GM23248 (cell line): ENCODE results near the gene MTERF2. TPM values are rescaled to one million over a fixed set of nuclear protein-coding genes. Genes with fewer than 3 reads are reported as not detected.
A peak's percentile ranks its signal among the peaks of the same experiment; 100 is the strongest.
"Not testable (repeated sequence)": the region's sequence is repeated elsewhere in the genome, so short reads cannot be mapped to it uniquely, and the experiment has no call there.

Experiments used
- DNase-seq: peaks from one replicate; pipeline ENCODE4 v3.0.0-alpha.2; 2015
- H2AFZ ChIP-seq: fragments of 200-600 bp; sonication (generic); 2 replicates; pipeline ENCODE4 v1.6.1; 2016; ENCODE audit warnings: antibody characterized with exemption
- H3F3A ChIP-seq: fragments of 200-600 bp; sonication (generic); 2 replicates; pipeline ENCODE4 v1.6.1; 2016; ENCODE audit warnings: mild to moderate bottlenecking, antibody characterized with exemption, mixed run types; ENCODE audit not compliant: insufficient read depth
- H3K27ac ChIP-seq: fragments of 200-600 bp; sonication (generic); 2 replicates; pipeline ENCODE4 v1.5.1; 2016; ENCODE audit warnings: mild to moderate bottlenecking
- H3K27me3 ChIP-seq: fragments of 200-600 bp; sonication (generic); replicated peaks from 2 replicates; pipeline ENCODE4 v1.6.1; 2016; ENCODE audit warnings: mild to moderate bottlenecking; ENCODE audit not compliant: insufficient read depth
- H3K36me3 ChIP-seq: fragments of 200-600 bp; sonication (generic); 2 replicates; pipeline ENCODE4 v1.6.1; 2016; ENCODE audit warnings: low read depth, mild to moderate bottlenecking
- H3K4me1 ChIP-seq: fragments of 200-600 bp; sonication (generic); 2 replicates; pipeline ENCODE4 v1.6.1; 2016; ENCODE audit warnings: mild to moderate bottlenecking; ENCODE audit not compliant: insufficient read depth
- H3K4me2 ChIP-seq: fragments of 200-600 bp; sonication (generic); one replicate; pipeline ENCODE4 v1.6.1; 2016; ENCODE audit warnings: mild to moderate bottlenecking; ENCODE audit not compliant: unreplicated experiment
- H3K4me3 ChIP-seq: fragments of 200-600 bp; sonication (generic); 2 replicates; pipeline ENCODE4 v1.5.1; 2016; ENCODE audit warnings: mild to moderate bottlenecking
- H3K79me2 ChIP-seq: fragments of 200-600 bp; sonication (generic); 2 replicates; pipeline ENCODE4 v1.6.1; 2016; ENCODE audit warnings: mild to moderate bottlenecking; ENCODE audit not compliant: insufficient read depth
- H3K9ac ChIP-seq: fragments of 200-600 bp; sonication (generic); 2 replicates; pipeline ENCODE4 v1.6.1; 2016; ENCODE audit warnings: mild to moderate bottlenecking
- H3K9me2 ChIP-seq: fragments of 200-600 bp; sonication (generic); 2 replicates; pipeline ENCODE4 v1.6.1; 2016; ENCODE audit warnings: mixed run types, mild to moderate bottlenecking, moderate library complexity; ENCODE audit not compliant: insufficient read depth
- H3K9me3 ChIP-seq: fragments of 200-600 bp; sonication (generic); one replicate; pipeline ENCODE4 v1.6.1; 2017; ENCODE audit warnings: low read depth
- H4K20me1 ChIP-seq: fragments of 200-600 bp; sonication (generic); 2 replicates; pipeline ENCODE4 v1.6.0; 2016; ENCODE audit not compliant: insufficient read depth
- EZH2 ChIP-seq: fragments of 200-600 bp; sonication (generic); IDR thresholded peaks from 2 replicates; pipeline ENCODE4 v1.6.1; 2018; ENCODE audit warnings: antibody characterized with exemption, mild to moderate bottlenecking; ENCODE audit not compliant: insufficient read depth, poor library complexity, severe bottlenecking
- EZH2phosphoT487 ChIP-seq: fragments of 200-600 bp; sonication (generic); IDR thresholded peaks from 2 replicates; pipeline ENCODE4 v1.6.1; 2018; ENCODE audit warnings: antibody characterized with exemption, moderate library complexity, mild to moderate bottlenecking, low read depth; ENCODE audit not compliant: insufficient read depth
- WGBS, 2 experiments: methylation state at CpG; one replicate each; pipeline ENCODE4 v1.1.6; 2015 to 2017; ENCODE audit warnings: low lambda C conversion rate in 2 of 2, low coverage in 1 of 2; ENCODE audit errors: missing lambda C conversion rate in 2 of 2; 5-methylcytosine and 5-hydroxymethylcytosine counted together
- in situ Hi-C: fragments of 300-500 bp; cut with MboI; formaldehyde crosslinking; loops from 2 replicates; pipeline ENCODE4 v1.15.0; 2020
- polyA plus RNA-seq: library from polyadenylated mRNA; unstranded; fragments of >200 nt; fragmentation: Nextera tagmentation; extraction: Ambion mirVana; gene quantifications from 2 replicates; pipeline ENCODE4 v1.2.1, GENCODE V29; 2016
- total RNA-seq: library from RNA; depleted of rRNA; stranded (reverse); fragments of >200 nt; shearing (Covaris generic); gene quantifications from 2 replicates; pipeline ENCODE4 v1.2.3, GENCODE V29; 2014

MTERF2 gene
- total and polyA plus RNA-seq, 2 experiments from 2014 or later, result 4.6 to 7.7 TPM

DNA sequence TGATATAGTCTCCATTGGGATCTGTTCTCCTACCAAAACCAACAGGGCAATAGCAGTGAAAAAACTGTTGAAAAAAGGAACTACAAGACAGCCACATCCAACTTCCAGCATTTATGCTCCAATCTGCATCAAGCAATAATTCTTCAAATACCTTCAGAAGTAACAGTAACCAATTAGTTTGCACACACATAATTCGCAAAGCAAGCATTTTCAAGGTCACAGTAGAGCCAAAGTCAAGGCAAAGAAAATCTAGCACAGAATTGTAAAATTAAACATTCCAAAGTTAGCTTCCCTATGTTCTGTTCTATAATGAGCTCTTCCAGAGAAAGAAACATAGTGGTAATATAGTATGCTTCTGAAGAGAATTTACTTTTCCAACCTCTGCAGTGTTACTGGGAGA lies 11.0 kb upstream of the MTERF2 start:
- no peaks in the 10 kb centered on the region for H3K79me2 ChIP-seq
- TF ChIP-seq EZH2phosphoT487 (no peak), EZH2 (no peak)
- no peak overlapping the region for H3K27ac ChIP-seq
- H3K9me3 ChIP-seq, result no peaks in the 10 kb centered on the region
- H4K20me1 ChIP-seq, result no peaks in the 10 kb centered on the region
- no peaks in the 10 kb centered on the region; the same call in 1 of the 2 replicates for H3F3A ChIP-seq
- H3K9me2 ChIP-seq, result no peaks in the 10 kb centered on the region
- H3K36me3 ChIP-seq, result no peaks in the 10 kb centered on the region
- H3K4me2 ChIP-seq, result no peak overlapping the region
- 97 to 98% methylated on average over 1 of the region's 1 CpG for WGBS, 2 experiments
- H3K4me1 ChIP-seq, result peaks cover 10% of the 10 kb centered on the region
- H2AFZ ChIP-seq, result no peak overlapping the region
- H3K27me3 ChIP-seq, result no peaks in the 10 kb centered on the region
- in situ Hi-C loops, result no loop called here
- no peak overlapping the region for H3K9ac ChIP-seq
- no peak overlapping the region for H3K4me3 ChIP-seq
- DNase-seq, result no peak

DNA sequence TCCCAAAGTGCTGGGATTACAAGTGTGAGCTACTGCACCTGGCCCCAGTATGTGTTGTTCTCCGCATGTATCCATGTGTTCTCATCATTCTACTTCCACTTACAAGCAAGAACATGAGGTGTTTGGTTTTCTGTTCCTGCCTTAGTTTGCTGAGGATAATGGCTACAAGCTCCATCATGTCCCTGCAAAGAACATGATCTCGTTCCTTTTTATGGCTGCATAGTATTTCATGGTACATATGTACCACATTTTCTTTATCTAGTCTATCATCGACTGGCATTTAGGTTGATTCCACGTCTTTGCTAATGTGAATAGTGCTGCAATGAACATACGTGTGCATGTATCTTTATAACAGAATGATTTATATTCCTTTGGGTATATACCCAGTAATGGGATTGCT lies 9.2 kb upstream of the MTERF2 start:
- H4K20me1 ChIP-seq, H3K27ac ChIP-seq, H3K27me3 ChIP-seq, in situ Hi-C loops, H3K9me2 ChIP-seq, H3F3A ChIP-seq, H3K36me3 ChIP-seq, H3K4me2 ChIP-seq, H3K9ac ChIP-seq, H2AFZ ChIP-seq, DNase-seq, H3K4me3 ChIP-seq, H3K9me3 ChIP-seq, H3K79me2 ChIP-seq: not testable (repeated sequence)
- 93 to 95% methylated on average over 5 of the region's 5 CpGs for whole genome bisulfite sequencing, 2 experiments
- H3K4me1 ChIP-seq, result peaks cover 10% of the 10 kb centered on the region

DNA sequence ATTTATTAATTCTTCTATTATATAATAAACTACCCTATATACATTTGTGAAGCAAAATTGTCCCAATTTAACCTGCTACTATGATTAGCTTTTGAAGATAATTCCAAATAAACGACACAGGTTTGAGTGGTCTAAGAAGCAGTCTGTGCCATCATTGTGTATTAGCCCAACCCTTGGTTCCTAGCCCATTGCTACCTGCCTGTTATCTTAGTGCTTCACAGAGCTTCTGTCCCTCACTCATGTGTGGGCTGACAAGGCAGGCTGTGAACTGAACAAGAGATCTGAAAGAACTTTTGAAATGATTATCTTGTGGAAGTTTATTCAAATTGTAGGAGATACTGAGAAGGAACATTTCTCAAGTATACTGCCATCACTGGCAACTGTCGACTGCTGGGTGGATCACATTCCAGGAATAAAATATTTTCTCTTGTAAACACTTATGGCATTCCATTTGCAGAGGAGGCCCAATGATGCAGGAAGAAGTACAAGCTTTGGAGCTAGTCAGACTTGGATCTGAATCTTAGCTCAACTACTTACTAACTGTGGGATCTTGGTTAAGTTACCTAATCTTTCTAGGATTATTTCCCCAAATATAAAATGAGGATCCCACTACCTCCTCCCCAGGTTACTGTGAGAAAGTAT lies 7.8 kb upstream of the MTERF2 start:
- in situ Hi-C loops, result no loop called here
- Histone ChIP-seq H3K27ac (peak overlapping the region; percentile 44), H2AFZ (peak overlapping the region; percentile 67), H3K4me1 (peaks cover 10% of the 10 kb centered on the region), H3K4me3 (no peak overlapping the region), H3F3A (peaks cover 2% of the 10 kb centered on the region; the same call in 1 of the 2 replicates), H3K9me3 (no peaks in the 10 kb centered on the region), H4K20me1 (no peaks in the 10 kb centered on the region), H3K9ac (peak overlapping the region; percentile 19; the same call in 1 of the 2 replicates), H3K79me2 (no peaks in the 10 kb centered on the region), H3K36me3 (peaks cover 3% of the 10 kb centered on the region; the same call in 1 of the 2 replicates), H3K9me2 (no peaks in the 10 kb centered on the region), H3K4me2 (peak overlapping the region; percentile 59), H3K27me3 (no peaks in the 10 kb centered on the region)
- 24 to 27% methylated on average over 2 of the region's 2 CpGs for WGBS, 2 experiments
- TF ChIP-seq EZH2 (no peak), EZH2phosphoT487 (no peak)
- DNase-seq, result peak; percentile 65

DNA sequence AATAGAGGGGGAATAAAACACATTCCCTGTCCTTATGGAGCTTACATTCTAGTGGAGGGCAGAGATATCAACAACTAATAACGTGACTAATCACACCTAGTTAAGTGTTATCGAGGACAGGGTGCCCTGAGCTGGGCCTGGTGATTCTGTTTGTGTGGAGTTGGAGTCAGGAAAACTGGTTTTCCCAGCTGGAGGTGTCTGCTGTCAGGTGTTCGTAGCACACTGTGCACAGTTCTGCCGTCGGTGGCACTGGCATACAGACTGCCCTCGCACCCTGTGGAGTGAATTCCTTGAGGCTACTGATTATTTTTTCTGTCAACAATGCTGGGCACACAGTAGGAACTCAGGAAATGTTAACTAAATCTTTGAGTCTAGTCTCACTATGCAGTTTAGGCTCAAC lies 900 bp upstream of the MTERF2 start:
- Histone ChIP-seq H3K4me1 (peaks cover 29% of the 10 kb centered on the region), H3K79me2 (peaks cover 20% of the 10 kb centered on the region), H3K9ac (no peak overlapping the region; the same call in 1 of the 2 replicates), H3K27me3 (no peaks in the 10 kb centered on the region), H3K9me2 (no peaks in the 10 kb centered on the region), H3K9me3 (no peaks in the 10 kb centered on the region), H2AFZ (peak overlapping the region; percentile 88), H3K4me2 (peak overlapping the region; percentile 93), H4K20me1 (no peaks in the 10 kb centered on the region), H3K36me3 (peaks cover 5% of the 10 kb centered on the region; the same call in 1 of the 2 replicates), H3K4me3 (no peak overlapping the region), H3K27ac (no peak overlapping the region), H3F3A (peaks cover 20% of the 10 kb centered on the region; the same call in 1 of the 2 replicates)
- no peak for TF ChIP-seq EZH2
- no peak for TF ChIP-seq EZH2phosphoT487
- DNase-seq, result no peak
- in situ Hi-C loops, result no loop called here
- 75 to 78% methylated on average over 6 of the region's 6 CpGs for WGBS, 2 experiments
